Immature natural killer cell (primary cell): ENCODE data around the gene SUGCT. TPM values are rescaled to one million over a fixed set of nuclear protein-coding genes. Genes with fewer than 3 reads are reported as not detected.
"Not testable (repeated sequence)": the region's sequence is repeated elsewhere in the genome, so short reads cannot be mapped to it uniquely, and the experiment has no call there.

Experiments used
- DNase-seq, 3 donors: peaks; one replicate each; pipeline ENCODE4 v3.0.0; 2022; ENCODE audit warnings: mixed read lengths in 1 of 3
- H3K27ac Mint-ChIP-seq, 6 donors: one replicate each; pipeline ENCODE4 v1.8.0; 2020; ENCODE audit warnings: mixed read lengths in 6 of 6, mild to moderate bottlenecking in 5 of 6, inconsistent platforms in 4 of 6, moderate library complexity in 3 of 6
- H3K27me3 Mint-ChIP-seq, 3 donors: one replicate each; pipeline ENCODE4 v1.8.0; 2020 to 2021; ENCODE audit warnings: low read depth in 3 of 3, mild to moderate bottlenecking in 3 of 3, mixed read lengths in 3 of 3, moderate library complexity in 3 of 3, inconsistent platforms in 1 of 3
- H3K36me3 Mint-ChIP-seq, 3 donors: one replicate each; pipeline ENCODE4 v1.8.0; 2020; ENCODE audit warnings: mixed read lengths in 3 of 3, inconsistent platforms in 2 of 3, mild to moderate bottlenecking in 2 of 3
- H3K4me1 Mint-ChIP-seq, 2 donors: one replicate each; pipeline ENCODE4 v1.8.0; 2020; ENCODE audit warnings: inconsistent platforms in 2 of 2, mild to moderate bottlenecking in 2 of 2, mixed read lengths in 2 of 2, moderate library complexity in 1 of 2
- H3K4me3 Mint-ChIP-seq, 5 donors: one replicate each; pipeline ENCODE4 v1.8.0; 2020; ENCODE audit warnings: mild to moderate bottlenecking in 5 of 5, mixed read lengths in 5 of 5, inconsistent platforms in 3 of 5, moderate library complexity in 3 of 5
- H3K9me3 Mint-ChIP-seq, 6 donors: one replicate each; pipeline ENCODE4 v1.8.0; 2020; ENCODE audit warnings: mild to moderate bottlenecking in 6 of 6, mixed read lengths in 6 of 6, inconsistent platforms in 4 of 6, moderate library complexity in 3 of 6
- polyA plus RNA-seq, 3 donors: library from polyadenylated mRNA; unstranded; fragments of 300-500 nt; fragmentation: Illumina TruSeq; gene quantifications; one replicate each; pipeline ENCODE4 v1.2.3, GENCODE V29; 2021

SUGCT gene
- polyA plus RNA-seq, 3 donors from 2014 or later, result 0.28 TPM; not detected in 2

DNA sequence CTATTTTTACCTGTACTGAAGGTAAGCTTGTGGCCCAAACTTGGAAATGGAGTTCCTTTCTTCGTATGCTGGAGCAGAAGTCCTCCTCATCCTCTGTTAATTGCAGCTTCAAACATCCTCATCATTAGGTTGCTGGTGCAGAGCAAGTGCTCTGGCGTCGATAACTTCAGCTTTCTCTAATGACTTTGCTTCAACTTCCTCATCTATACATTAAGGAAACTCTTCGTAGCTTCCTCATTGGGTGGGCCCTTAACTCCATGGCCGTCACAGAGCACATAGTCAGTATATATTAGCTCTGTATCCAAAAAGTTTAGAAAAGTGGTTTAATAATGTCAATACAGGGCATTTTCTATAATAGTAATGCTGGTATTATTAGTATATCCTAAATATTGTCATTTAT, 447.7 kb downstream of the SUGCT start:
- Mint-ChIP-seq H3K36me3 (peaks cover 0 to 5% (median 0%) of the 10 kb centered on the region in 3 donors), H3K4me1 (no peaks in the 10 kb centered on the region), H3K27ac (no peak overlapping the region), H3K4me3 (no peak overlapping the region), H3K27me3 (peaks cover 0 to 3% (median 0%) of the 10 kb centered on the region in 3 donors), H3K9me3 (peaks cover 0 to 10% (median under 1%) of the 10 kb centered on the region in 6 donors)
- no peak for DNase-seq

DNA sequence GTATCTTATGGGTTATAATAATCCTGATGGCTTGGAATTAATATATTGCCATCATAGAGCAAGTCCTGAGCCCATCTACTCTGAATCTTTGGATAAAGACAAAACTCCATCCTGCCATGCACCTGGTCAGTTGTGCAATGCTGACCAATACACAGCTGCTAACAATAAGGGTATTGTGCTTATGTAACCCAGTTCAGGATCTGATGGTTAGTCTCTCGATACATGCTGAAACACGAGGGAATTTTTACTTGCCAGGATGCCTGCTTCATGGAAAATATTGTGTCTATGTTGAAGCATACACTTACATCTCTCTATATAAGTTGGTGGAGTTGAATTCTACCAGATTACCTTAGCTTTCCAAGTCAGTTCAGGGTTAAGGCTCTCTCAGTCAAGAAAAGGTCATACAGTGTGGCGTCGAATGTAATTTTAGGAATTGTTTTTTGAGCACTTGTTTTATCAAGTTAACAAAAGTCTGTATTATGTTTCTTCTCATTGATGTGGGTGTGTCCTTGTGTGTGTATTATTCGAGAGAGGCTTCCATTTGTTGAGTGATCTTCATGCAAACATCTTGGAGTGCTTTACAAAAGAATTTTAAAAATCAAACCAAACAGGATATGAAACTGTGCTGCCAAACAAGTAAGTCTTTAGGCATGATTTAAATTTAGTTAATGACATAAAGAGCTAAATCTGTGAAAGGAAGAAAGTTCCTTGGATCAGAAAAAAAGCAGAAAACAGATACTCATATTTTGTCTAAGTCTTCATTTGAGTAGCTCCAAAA, 449.1 kb downstream of the SUGCT start:
- Mint-ChIP-seq H3K4me1 (no peaks in the 10 kb centered on the region), H3K27me3 (peaks cover 0 to under 1% (median 0%) of the 10 kb centered on the region in 3 donors), H3K4me3 (no peak overlapping the region), H3K9me3 (peaks cover 0 to 5% (median 0%) of the 10 kb centered on the region in 6 donors), H3K27ac (no peak overlapping the region), H3K36me3 (no peaks in the 10 kb centered on the region)
- no peak for DNase-seq

DNA sequence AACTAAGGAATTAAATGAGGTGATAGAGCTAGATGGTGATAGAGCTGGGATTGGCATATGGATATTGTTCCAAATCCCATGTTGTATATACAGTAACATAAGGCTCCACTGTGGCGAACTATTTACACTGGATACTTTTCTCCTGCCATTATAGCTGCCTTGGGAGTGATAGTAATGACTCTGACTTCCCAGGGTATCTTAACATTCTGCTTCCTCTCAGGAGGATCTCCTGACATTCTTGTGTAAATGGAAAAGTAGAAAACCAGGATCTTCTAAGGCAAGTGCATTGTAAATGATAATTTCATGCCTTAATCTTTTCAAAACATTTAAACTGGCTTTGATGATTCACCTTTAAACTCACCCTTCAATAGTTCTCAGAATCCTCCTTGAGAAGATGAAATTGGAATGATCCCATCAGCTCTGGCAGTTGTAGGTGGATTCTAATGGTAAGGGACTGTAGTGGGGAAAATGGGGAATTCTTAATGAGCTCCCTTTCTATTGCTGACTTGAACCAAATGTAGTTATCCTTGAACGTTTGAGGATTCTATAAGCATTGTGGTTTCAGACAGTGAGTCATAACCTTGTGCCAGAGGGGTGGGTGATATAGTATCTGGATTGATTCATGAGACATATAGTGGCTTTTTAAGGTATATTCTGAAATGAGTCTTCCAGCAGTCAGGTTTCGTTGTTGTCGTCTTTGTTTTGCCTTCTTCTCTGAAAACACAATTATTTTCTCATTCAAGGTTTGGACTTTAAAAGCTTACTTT, 450.0 kb downstream of the SUGCT start:
- Mint-ChIP-seq H3K36me3 (no peaks in the 10 kb centered on the region), H3K27ac (no peak overlapping the region), H3K9me3 (peaks cover 0 to 2% (median 0%) of the 10 kb centered on the region in 6 donors), H3K4me1 (no peaks in the 10 kb centered on the region), H3K4me3 (no peak overlapping the region), H3K27me3 (no peaks in the 10 kb centered on the region)
- DNase-seq, result no peak

DNA sequence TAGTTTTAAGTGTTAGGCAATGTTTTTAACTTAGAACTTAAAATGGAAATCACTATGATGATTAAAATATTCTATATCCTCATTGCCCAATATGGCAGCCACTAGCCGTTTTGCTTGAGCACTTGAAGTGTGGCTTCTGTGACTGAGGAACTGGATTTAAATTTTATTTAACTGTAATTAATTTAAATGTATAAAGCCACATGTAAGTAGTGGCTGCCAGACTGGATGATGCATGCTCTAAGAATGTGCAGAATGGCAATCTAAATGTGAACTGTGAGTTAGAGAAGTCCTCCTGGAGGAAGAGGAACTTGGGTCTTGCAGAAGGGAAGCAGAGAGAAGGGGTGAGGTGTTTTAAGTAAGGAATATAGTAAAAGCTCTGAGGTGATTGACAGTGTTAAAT, 451.4 kb downstream of the SUGCT start:
- no peaks in the 10 kb centered on the region for H3K36me3 Mint-ChIP-seq
- no peaks in the 10 kb centered on the region for H3K4me1 Mint-ChIP-seq
- no peak overlapping the region for H3K27ac Mint-ChIP-seq
- H3K4me3 Mint-ChIP-seq, result no peak overlapping the region
- no peak for DNase-seq
- peaks cover 0 to 10% (median 1%) of the 10 kb centered on the region in 6 donors for H3K9me3 Mint-ChIP-seq
- H3K27me3 Mint-ChIP-seq, result no peaks in the 10 kb centered on the region

DNA sequence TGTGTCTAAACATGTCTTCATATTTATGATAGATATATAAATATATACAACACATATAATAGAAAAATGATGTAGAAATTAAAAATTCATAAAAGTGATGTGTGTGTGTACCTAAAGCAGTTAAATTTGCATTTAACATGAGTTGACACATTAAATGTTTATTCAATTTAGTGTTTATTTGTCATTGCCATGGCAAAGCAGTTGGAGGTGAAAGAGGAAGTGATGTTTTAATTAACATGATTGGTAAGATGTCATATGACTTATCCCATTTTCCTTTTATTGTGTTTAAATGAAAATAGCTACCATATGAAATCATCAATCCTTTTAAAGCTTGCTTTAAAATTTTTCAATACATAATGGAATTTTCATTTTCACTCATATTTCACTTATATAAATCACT, 452.6 kb downstream of the SUGCT start:
- H3K27ac Mint-ChIP-seq, result no peak overlapping the region
- H3K4me3 Mint-ChIP-seq, result no peak overlapping the region
- H3K9me3 Mint-ChIP-seq, result peaks cover 0 to 16% (median 2%) of the 10 kb centered on the region in 6 donors
- no peak for DNase-seq
- no peaks in the 10 kb centered on the region for H3K4me1 Mint-ChIP-seq
- H3K27me3 Mint-ChIP-seq, result no peaks in the 10 kb centered on the region
- no peaks in the 10 kb centered on the region for H3K36me3 Mint-ChIP-seq

DNA sequence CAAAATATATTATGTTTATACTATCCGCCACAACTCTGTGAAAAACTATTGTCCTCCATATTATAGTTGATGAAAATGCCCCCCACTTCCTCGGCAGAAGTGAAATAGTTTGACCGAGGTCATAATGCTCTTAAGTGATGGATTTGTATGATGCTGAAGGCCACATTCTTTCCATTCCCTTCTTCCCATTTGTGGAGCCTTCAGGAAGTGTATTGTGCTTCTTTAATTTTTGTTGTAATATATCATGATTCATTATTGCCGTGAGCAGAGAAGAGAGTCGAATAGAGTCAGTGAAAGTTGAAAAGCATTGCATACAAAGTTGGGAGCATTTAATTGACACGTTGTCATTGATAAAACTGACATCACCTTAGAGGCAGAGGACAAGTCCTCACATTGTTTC, 460.3 kb downstream of the SUGCT start:
- peaks cover 0 to 14% of the 10 kb centered on the region in 2 donors for H3K4me1 Mint-ChIP-seq

DNA sequence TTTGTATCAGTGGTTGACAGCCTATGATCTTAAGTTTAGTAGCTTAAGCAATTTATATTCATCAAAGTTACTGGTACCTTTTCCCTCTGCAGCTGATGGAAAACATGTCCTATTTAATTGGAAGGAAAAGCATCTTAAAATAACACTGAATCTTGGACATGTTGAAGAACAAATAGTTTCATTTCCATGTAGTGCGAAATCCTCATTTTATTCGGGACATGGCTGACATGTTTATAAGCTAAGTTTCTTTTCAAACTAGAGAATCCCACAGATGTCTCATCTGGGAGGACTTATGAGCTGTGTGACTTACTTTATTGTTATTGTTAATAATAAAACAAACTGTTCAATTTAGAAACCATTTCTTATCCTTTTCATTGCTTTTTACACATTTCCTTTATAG, 461.0 kb downstream of the SUGCT start:
- Mint-ChIP-seq H3K9me3 (peaks cover 0 to 21% (median 6%) of the 10 kb centered on the region in 6 donors), H3K27me3 (no peaks in the 10 kb centered on the region), H3K4me3 (no peak overlapping the region), H3K27ac (no peak overlapping the region), H3K36me3 (no peaks in the 10 kb centered on the region), H3K4me1 (peaks cover 0 to 14% of the 10 kb centered on the region in 2 donors)
- no peak for DNase-seq

More for the DNA sequence above, 460.3 kb downstream of the SUGCT start:
- Mint-ChIP-seq H3K9me3 (peaks cover 0 to 27% (median 4%) of the 10 kb centered on the region in 6 donors), H3K36me3 (no peaks in the 10 kb centered on the region), H3K4me3 (no peak overlapping the region), H3K27me3 (no peaks in the 10 kb centered on the region), H3K27ac (no peak overlapping the region)
- no peak for DNase-seq

DNA sequence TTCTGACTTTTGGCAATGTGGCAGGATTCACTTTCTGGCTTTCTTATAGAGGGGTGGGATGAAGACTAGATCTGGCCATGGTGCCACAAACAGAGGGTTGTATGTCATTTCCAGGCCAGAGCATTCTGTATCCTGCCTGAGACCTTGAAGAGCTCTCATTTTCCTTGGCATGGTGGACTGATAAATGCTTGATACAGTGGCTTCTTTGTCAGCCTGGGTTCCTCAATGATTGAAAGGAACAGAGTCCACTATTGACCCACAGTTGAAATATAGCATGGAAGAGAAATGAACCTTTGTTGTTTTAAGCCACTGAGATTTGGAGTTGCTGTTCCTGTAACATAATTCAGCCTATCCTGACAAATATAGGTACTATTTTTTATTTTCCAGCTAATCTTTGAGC, 462.7 kb downstream of the SUGCT start:
- Mint-ChIP-seq H3K4me1 (peaks cover 0 to 14% of the 10 kb centered on the region in 2 donors), H3K4me3 (no peak overlapping the region), H3K27ac (no peak overlapping the region), H3K36me3 (no peaks in the 10 kb centered on the region), H3K9me3 (peaks cover 0 to 20% (median 3%) of the 10 kb centered on the region in 6 donors), H3K27me3 (no peaks in the 10 kb centered on the region)
- DNase-seq, result no peak

DNA sequence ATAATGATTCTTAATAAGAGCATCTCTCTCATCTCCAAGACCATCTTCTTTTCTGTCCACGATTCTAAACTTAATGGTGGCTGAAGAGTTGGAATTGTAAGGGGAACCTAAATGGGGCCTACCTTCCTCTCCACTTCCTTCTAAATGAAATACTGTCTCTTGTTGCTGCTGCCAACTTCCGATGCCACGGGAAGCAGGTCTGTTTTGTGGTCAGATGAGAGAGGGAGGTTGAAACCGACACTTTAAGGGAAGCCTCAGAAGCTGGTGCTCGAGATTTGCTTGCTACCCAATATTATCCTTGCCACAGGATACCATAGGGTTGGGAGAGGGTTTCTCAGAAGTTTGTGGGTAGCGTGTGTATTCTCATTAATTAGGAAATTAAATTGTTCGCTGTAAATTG, 464.1 kb downstream of the SUGCT start:
- Mint-ChIP-seq H3K4me3 (peak overlapping the region in 1 of 5 donors; percentile 7), H3K27me3 (no peaks in the 10 kb centered on the region), H3K4me1 (peaks cover 0 to 14% of the 10 kb centered on the region in 2 donors), H3K27ac (no peak overlapping the region), H3K9me3 (peaks cover 0 to 11% (median 4%) of the 10 kb centered on the region in 6 donors), H3K36me3 (no peaks in the 10 kb centered on the region)
- no peak for DNase-seq

DNA sequence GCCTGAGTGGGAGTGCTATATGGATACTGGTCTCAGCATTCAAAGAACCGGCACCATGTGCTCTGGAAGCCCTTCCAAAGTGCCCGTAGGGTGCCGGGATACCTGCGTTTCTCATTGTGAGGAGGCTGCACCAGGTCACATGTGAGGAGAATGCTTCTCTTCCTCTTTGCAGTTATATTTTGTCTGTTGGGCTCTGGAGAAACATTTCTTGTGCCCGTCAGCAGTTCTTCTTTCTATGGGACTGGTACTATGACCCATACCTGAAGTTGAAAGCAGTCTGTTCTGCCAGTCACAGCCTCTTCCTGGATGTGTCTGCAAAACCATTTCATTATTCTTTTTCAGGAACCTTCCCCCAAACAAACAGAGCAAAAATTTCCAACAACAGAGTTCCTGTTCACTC, 465.0 kb downstream of the SUGCT start:
- Mint-ChIP-seq H3K36me3 (no peaks in the 10 kb centered on the region), H3K4me3 (no peak overlapping the region), H3K4me1 (peaks cover 0 to 14% of the 10 kb centered on the region in 2 donors), H3K9me3 (peaks cover 0 to 10% (median 2%) of the 10 kb centered on the region in 6 donors), H3K27me3 (no peaks in the 10 kb centered on the region), H3K27ac (no peak overlapping the region)
- DNase-seq, result no peak

DNA sequence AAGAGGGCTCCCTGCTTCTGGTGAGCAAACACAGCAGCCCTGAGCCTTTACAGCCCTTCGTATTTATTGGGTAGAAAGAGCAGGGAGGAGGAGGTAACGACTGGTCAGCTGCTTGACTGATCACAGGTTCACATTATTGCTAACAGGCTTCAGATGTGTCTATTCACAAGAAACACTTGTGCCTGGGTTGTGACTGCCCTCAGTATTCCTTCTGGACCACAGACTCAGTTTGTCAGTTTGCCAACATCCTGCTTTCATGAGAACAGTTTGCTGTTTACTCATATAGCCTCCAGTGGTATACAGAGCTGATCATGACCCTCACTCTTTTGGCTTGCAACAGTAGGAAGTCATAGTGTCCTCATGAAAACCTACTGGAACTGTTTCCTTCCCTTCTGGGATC, 467.5 kb downstream of the SUGCT start:
- not testable (repeated sequence) for H3K27me3 Mint-ChIP-seq, H3K27ac Mint-ChIP-seq, DNase-seq, H3K36me3 Mint-ChIP-seq, H3K4me3 Mint-ChIP-seq
- peaks cover 0 to 16% (median 2%) of the 10 kb centered on the region in 6 donors for H3K9me3 Mint-ChIP-seq
- H3K4me1 Mint-ChIP-seq, result peaks cover 0 to 14% of the 10 kb centered on the region in 2 donors

DNA sequence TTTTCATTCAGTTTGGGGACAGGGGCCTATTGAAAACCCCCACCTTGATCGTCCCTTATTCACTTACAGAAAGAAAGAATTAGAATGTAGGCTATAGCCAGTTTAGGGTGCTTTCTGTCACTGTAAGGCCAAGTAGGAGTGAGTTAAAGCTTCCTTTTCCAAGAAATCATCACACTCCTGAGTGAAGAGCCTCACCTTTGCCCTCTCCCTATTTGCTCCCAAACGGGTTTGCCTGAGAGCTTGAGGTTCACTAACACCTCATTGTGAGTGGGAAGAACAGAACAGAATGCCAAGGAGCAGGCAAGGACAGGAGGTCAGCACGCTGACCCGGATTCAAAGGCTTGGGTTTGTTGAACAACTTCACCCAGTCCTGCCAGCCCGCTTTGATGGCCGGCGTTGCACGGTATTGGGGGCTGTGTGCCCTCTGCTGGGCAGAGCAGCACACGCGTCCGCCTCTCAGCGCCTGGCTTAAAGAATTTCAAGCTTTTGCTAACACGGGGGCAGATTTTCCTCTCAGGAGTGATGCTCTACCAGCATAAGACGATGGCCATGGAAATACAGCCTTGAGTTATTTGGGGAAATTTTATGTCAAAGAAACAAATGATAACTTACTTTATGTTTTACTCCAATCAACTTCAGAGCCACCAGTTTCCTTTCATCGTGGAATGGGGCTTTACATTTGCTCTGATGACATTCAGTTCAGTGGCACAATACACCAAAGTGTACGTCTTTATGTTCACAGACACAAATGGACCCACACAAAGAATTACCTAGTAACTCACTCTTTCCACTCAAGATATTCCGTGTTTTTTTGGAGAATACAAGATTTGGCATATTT, 470.0 kb downstream of the SUGCT start:
- Mint-ChIP-seq H3K4me1 (peaks cover 0 to 3% of the 10 kb centered on the region in 2 donors), H3K27ac (no peak overlapping the region), H3K9me3 (peaks cover 0 to 16% (median 2%) of the 10 kb centered on the region in 6 donors), H3K36me3 (no peaks in the 10 kb centered on the region), H3K27me3 (peaks cover 0 to 1% (median 0%) of the 10 kb centered on the region in 3 donors), H3K4me3 (no peak overlapping the region)
- no peak for DNase-seq

DNA sequence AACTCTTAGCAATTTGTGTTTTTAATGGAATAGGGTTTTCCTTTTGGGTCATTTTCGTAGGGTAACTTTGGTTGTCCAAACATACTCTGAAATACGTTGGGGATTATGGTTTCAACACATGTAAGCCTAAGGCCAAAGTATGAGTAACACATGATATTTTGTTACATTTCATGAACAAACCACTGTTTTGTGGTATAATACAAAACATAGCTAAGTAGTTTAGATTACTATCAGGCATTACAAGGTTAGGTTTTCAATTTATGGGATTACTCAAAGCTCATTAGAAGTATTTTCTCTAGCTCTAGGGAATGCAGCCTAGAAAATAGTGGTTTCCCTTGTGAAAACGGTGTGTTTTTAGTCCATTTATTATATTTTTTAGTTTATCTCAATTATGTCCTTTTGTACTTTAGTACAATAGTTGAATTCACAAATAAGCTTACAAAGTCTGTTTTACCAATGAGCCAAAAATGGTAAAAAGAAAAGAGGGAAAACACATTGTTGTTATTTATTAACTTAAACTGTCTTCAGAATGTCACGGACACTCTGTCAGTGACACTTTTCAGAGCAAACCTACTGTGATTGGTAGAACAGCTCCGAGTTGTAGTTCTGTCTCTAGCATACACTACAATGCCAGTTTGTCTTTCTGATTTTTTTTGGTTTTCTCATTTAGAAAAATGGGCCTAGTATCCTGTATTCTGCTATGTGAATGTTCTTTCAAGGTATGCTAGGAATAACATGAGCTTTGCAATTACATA, 473.7 kb downstream of the SUGCT start:
- Mint-ChIP-seq H3K4me1 (no peaks in the 10 kb centered on the region), H3K27ac (no peak overlapping the region), H3K4me3 (no peak overlapping the region), H3K27me3 (peaks cover 0 to 1% (median 0%) of the 10 kb centered on the region in 3 donors), H3K36me3 (no peaks in the 10 kb centered on the region), H3K9me3 (peaks cover 0 to 14% (median under 1%) of the 10 kb centered on the region in 6 donors)
- no peak for DNase-seq
